Muscle of leg (tissue), 11 donors: ENCODE measurements around the gene CADM1. TPM values are rescaled to one million over a fixed set of nuclear protein-coding genes. Genes with fewer than 3 reads are reported as not detected.

Source experiments
- DNase-seq: peaks from one replicate; pipeline ENCODE4 v3.0.0; 2013
- H3K27ac ChIP-seq: one replicate; pipeline ENCODE4 v1.5.1; 2013; ENCODE audit warnings: mild to moderate bottlenecking, low read length, control low read depth
- H3K27me3 ChIP-seq: one replicate; pipeline ENCODE4 v1.6.1; 2013; ENCODE audit warnings: low read length; ENCODE audit not compliant: control insufficient read depth, insufficient read depth
- H3K36me3 ChIP-seq: one replicate; pipeline ENCODE4 v1.6.1; 2013; ENCODE audit warnings: low read length; ENCODE audit not compliant: control insufficient read depth, insufficient read depth
- H3K4me1 ChIP-seq: one replicate; pipeline ENCODE4 v1.6.1; 2013; ENCODE audit warnings: low read length; ENCODE audit not compliant: control insufficient read depth, insufficient read depth
- H3K4me3 ChIP-seq: one replicate; pipeline ENCODE4 v1.5.1; 2013; ENCODE audit warnings: low read length, control low read depth
- H3K9me3 ChIP-seq: replicated peaks from 2 replicates; pipeline ENCODE4 v1.6.1; 2013; ENCODE audit warnings: low read depth, low read length; ENCODE audit not compliant: control insufficient read depth
- WGBS: methylation state at CpG from one replicate; pipeline ENCODE4 v1.1.5; 2013; ENCODE audit warnings: missing lambda C conversion rate; ENCODE audit not compliant: insufficient coverage; 5-methylcytosine and 5-hydroxymethylcytosine counted together
- polyA plus RNA-seq, 8 donors: library from polyadenylated mRNA; unstranded; fragments of 120-200 nt; gene quantifications; one replicate each; pipeline versions ENCODE4 v1.2.1 to v1.2.3, GENCODE V29; 2013; ENCODE audit warnings: inconsistent platforms in 1 of 8, low replicate concordance in 1 of 8; ENCODE audit not compliant: insufficient read length in 8 of 8, insufficient read depth in 1 of 8
- total RNA-seq: library from RNA; stranded (reverse); fragments of 120-200 nt; gene quantifications from one replicate; pipeline ENCODE4 v1.2.4, GENCODE V29; 2013

The CADM1 gene
- total and polyA plus RNA-seq, 9 donors: 16.8 to 39.6 (median 26.8) TPM

DNA sequence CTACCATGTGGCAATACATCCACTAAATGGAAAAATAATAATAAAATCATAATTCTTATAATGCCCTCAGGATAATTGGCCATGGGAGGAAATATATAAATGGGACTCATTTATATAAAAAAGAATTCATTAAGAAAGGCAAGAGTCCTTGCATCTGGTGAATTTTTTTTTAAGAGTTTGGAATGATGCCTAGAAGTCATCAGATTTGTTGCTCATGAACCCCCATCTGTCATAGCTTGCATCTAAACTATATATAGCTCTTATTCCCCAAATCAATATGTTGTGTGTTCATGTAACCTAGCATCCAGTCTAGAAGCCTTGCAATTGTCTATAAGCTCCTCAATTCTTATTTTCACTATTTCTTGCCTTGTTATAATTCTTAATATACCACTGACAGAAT is 75.9 kb downstream of the CADM1 start:
- Histone ChIP-seq H3K4me1 (no peaks in the 10 kb centered on the region), H3K36me3 (no peaks in the 10 kb centered on the region), H3K4me3 (no peak overlapping the region)

DNA sequence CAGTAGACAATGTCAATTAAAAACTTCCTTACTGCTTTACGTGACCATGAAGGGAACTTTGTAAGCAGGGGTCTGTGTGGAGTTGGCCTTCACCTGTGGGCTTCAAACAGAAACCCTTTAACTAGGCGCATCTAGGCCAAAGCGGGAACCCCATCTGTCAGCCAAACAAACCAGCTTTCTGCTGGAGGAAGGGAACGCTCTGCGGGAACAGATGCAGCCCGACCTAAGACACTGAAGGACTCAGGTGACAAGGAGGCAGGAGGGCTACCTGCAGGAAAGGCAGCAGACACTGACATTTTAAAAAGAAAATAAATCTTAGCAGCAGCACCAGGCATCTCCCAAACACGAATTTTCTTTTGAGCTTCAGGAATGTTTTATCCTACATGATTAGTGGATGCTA is 78.4 kb downstream of the CADM1 start:
- no peaks in the 10 kb centered on the region for H3K27me3 ChIP-seq
- no peaks in the 10 kb centered on the region for H3K9me3 ChIP-seq
- H3K36me3 ChIP-seq: no peaks in the 10 kb centered on the region
- H3K4me3 ChIP-seq: no peak overlapping the region
- WGBS: 92% methylated on average over 4 of the region's 7 CpGs
- no peak overlapping the region for H3K27ac ChIP-seq
- peaks cover 2% of the 10 kb centered on the region for H3K4me1 ChIP-seq
- no peak for DNase-seq

More for the DNA sequence above, 75.9 kb downstream of the CADM1 start:
- no peaks in the 10 kb centered on the region for H3K27me3 ChIP-seq
- no peaks in the 10 kb centered on the region for H3K9me3 ChIP-seq
- no peak for DNase-seq
- no peak overlapping the region for H3K27ac ChIP-seq

DNA sequence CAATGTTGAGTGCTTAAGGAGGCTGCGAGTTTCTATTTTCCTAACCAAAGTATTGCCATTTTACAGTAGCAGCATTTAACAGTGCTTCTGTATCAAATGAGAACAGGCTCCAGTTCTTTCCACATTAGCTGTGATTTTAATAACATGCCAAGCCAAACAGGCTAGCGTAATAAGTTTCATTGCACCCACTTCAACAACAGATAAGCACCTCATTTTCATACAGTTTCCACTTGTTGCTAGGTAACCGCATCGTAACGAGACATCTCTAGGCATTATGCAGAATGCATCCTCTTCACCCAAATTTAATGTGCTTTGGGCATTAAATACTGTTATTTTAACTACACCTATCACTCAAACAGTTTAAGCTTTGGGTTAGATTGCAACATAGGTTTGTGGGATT is 79.0 kb downstream of the CADM1 start:
- no peak for DNase-seq
- Histone ChIP-seq H3K4me1 (peaks cover 2% of the 10 kb centered on the region), H3K36me3 (no peaks in the 10 kb centered on the region), H3K27ac (no peak overlapping the region), H3K9me3 (no peaks in the 10 kb centered on the region), H3K27me3 (no peaks in the 10 kb centered on the region), H3K4me3 (no peak overlapping the region)
- 94% methylated on average over 2 of the region's 5 CpGs for WGBS

DNA sequence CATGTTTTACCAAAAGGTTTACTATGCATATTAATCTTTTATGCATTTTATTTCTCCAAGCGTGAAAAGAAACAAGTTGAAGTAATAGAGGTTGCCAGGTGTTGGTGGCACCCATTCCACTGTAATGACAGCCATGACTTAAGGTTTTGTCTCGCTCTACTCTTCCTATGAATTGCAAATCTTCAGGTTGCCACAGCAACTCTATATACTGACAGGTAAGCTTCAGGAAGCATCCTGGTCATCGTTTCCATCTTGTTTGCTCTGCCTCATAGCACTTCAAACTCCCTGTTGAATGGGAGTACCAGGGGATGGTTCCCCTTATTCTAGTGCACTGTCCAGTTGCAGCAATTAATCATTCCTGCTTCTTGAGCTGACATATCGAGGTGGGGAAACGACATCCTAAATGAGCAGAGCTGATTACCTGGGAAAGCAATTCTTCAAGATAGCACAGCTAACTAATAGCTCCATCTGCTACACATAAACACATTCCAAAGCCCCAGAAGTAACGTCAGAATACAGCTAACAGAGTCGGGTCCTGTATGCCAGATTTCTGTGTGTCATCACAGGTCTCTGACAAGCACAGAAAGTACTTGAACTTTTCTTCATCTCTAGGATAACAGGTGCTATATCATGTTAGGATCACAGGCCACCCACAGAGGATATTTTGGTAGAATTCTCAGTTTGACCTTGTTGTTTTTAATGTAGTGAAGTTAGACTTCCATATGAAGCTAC is 80.3 kb downstream of the CADM1 start:
- no peak overlapping the region for H3K4me3 ChIP-seq
- WGBS: 47% methylated on average over 3 of the region's 7 CpGs

DNA sequence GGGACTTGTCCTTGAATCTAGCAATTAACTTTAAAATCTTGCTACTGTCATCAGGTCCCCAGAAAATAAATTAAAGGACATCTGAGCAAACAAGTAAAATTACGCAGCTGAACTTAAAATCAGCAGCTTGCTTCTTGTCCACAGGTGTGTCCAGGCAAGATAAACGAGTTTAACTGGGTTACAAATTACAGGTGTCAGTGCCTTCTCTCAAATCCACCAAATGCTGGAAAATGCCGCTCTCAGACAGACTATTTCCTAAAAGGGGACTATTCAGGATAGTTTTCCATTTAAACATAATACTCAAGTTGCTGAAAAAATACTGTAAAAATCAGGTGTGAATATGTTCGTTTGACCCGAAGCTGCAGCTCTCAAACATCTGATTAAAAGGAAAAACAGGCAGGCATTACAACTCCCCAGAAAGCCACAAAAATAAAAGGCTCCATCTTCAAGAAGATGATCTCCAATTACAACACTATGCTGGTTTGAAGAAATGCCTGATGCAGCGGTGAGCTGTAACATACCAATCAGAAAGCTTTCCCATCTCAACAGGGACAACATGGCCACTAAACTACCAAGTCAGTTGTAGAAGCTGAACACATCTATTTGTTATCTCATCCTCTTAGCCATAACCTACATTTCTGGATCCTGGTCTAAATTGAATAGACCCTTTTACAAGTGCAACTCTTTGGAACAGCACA is 82.1 kb downstream of the CADM1 start:
- no peak overlapping the region for H3K4me3 ChIP-seq
- WGBS: 91% methylated on average over 2 of the region's 6 CpGs
- no peaks in the 10 kb centered on the region for H3K36me3 ChIP-seq
- DNase-seq: no peak
- no peaks in the 10 kb centered on the region for H3K27me3 ChIP-seq
- H3K9me3 ChIP-seq: no peaks in the 10 kb centered on the region
- no peak overlapping the region for H3K27ac ChIP-seq
- H3K4me1 ChIP-seq: peaks cover 2% of the 10 kb centered on the region

More for the DNA sequence above, 80.3 kb downstream of the CADM1 start:
- Histone ChIP-seq H3K27me3 (no peaks in the 10 kb centered on the region), H3K4me1 (peaks cover 2% of the 10 kb centered on the region), H3K36me3 (no peaks in the 10 kb centered on the region), H3K9me3 (no peaks in the 10 kb centered on the region), H3K27ac (no peak overlapping the region)
- no peak for DNase-seq

DNA sequence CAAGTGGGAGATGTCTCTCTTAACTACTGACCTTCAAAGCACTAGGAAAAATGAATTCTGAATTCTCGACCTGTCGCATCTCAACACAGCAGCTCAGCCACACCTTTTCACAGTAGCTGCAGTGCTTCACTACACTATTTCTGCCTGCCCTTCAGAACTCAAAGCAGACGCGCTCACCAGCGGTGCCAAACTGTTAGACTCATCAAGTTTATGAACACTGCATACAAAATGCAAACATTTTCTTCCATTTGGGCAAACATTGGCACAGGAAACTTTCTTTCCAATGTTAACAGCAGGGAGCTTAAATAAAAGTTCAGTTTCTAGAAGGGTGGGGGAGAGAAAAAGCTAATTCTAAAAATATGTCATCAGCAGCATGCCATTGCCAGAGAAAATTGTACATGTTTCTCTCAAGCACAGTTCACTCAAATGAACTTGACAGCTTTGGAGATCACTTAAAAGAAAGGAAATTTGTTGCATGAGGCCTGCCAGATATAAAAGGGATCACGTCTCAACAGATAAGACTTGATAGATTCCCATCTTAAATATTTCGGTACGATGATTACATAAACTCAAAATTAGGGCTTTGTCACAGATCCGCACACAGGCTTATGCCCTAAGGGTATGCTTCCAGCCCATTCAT is 82.7 kb downstream of the CADM1 start:
- no peaks in the 10 kb centered on the region for H3K36me3 ChIP-seq
- no peak overlapping the region for H3K27ac ChIP-seq
- H3K9me3 ChIP-seq: no peaks in the 10 kb centered on the region
- H3K4me1 ChIP-seq: peaks cover 2% of the 10 kb centered on the region
- DNase-seq: peak; percentile 28
- no peak overlapping the region for H3K4me3 ChIP-seq
- WGBS: 84% methylated on average over 8 of the region's 9 CpGs
- no peaks in the 10 kb centered on the region for H3K27me3 ChIP-seq

DNA sequence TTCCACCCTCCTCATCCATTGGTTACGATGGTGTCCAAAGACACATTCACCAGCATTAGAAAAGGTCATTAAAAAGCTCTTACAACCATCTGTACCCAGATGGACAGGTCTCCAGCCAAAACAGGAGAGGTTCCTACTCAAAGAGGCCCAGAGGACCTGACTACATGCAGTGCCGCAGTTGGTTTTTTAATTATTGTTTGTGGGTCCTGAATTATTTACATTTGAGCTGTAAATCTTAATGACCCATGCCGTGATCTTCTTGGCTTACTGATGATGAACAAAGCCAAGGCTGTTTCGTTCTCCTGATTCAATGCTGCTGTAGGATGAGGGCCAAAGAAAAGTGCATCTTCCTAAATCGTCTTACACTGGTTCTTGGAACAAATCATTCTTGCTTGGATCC is 83.7 kb downstream of the CADM1 start:
- no peaks in the 10 kb centered on the region for H3K36me3 ChIP-seq
- H3K4me1 ChIP-seq: peaks cover 2% of the 10 kb centered on the region
- no peak overlapping the region for H3K27ac ChIP-seq
- no peaks in the 10 kb centered on the region for H3K27me3 ChIP-seq
- WGBS: 65% methylated on average over 2 of the region's 5 CpGs
- no peak for DNase-seq
- H3K9me3 ChIP-seq: no peaks in the 10 kb centered on the region
- no peak overlapping the region for H3K4me3 ChIP-seq

DNA sequence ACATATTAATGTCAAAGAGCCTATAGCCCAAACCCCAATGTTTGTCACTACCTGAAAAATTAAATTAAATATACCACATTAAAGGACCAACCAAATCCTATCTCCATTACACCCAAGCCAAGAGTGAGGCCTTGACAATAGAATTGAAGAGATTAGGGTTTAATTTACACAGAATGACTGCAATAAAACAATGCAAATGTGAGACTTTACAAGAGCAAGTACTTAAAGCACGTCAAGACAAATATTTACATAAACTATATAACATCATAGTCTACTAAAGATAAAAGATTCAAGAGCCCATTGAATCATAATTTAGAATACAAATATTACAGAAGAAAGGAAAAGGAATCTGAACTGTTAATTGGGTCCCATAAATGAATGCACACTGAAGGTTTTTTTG is 85.6 kb downstream of the CADM1 start:
- WGBS: no CpG with 5 or more reads among the region's 1 CpG
- no peak for DNase-seq
- Histone ChIP-seq H3K36me3 (no peaks in the 10 kb centered on the region), H3K27ac (no peak overlapping the region), H3K4me3 (no peak overlapping the region), H3K27me3 (no peaks in the 10 kb centered on the region), H3K9me3 (no peaks in the 10 kb centered on the region), H3K4me1 (peaks cover 2% of the 10 kb centered on the region)

DNA sequence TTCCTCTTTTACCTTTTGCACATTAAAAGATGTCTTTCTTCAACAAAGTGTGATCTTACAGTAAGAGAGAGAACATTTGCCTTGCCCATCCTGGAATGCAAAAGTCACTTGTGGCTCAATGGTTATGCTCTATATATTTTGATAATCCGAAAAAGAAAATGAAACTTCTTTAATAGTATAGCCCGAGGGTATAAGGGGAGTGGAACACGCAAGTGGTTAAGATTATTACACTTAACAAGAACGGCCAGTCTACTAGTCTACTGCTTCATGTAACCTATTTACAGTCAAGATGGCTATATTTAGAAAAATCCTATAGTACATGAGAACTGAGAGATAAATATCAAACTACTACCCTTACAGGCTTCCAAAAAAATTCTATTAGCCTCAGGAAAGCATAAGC is 86.1 kb downstream of the CADM1 start:
- H3K4me3 ChIP-seq: no peak overlapping the region
- H3K27me3 ChIP-seq: no peaks in the 10 kb centered on the region
- H3K27ac ChIP-seq: no peak overlapping the region
- no peaks in the 10 kb centered on the region for H3K9me3 ChIP-seq
- H3K4me1 ChIP-seq: peaks cover 2% of the 10 kb centered on the region
- no CpG with 5 or more reads among the region's 4 CpGs for WGBS
- DNase-seq: no peak
- H3K36me3 ChIP-seq: no peaks in the 10 kb centered on the region

DNA sequence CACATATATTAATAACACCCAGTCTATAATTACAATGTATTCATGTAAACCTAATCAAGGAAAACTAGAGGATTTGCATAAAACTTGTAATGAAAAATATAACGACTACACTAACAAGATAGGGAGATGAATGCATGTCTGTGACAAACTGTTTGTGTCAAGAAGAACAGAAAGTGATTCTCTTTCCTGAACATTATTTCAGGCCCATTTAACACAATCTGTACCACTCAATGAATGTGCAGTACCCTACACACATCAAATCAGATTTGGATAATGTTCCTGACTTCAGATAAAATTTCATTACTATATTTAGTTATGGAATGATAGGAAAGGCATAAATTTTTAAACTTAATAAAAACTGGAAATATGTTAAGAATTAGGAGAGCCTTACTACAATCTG is 93.1 kb downstream of the CADM1 start:
- DNase-seq: no peak
- Histone ChIP-seq H3K4me3 (no peak overlapping the region), H3K36me3 (no peaks in the 10 kb centered on the region), H3K9me3 (no peaks in the 10 kb centered on the region), H3K27me3 (no peaks in the 10 kb centered on the region), H3K4me1 (peaks cover 24% of the 10 kb centered on the region), H3K27ac (no peak overlapping the region)
- no CpG with 5 or more reads among the region's 1 CpG for WGBS
